PC-9 (cell line): Measurements from ENCODE around the gene RHCG. TPM values are rescaled to one million over a fixed set of nuclear protein-coding genes. Genes with fewer than 3 reads are reported as not detected.

Source experiments
- BruUV-seq: library from RNA; stranded (reverse); fragments of 400-500 nt; replicated peaks from 2 replicates; lab custom pipeline; 2021; lab: Mats Ljungman, UMichigan
- CTCF ChIA-PET: fragments of 300-600 bp; sonication (Branson Sonifier 250); formaldehyde crosslinking; loops from one replicate; lab custom pipeline; 2022; ENCODE audit warnings: antibody characterized with exemption; lab: Charles Lee
- POLR2A ChIA-PET: fragments of 300-600 bp; sonication (Branson Sonifier 250); formaldehyde crosslinking; loops from one replicate; lab custom pipeline; 2022; ENCODE audit warnings: antibody characterized with exemption; ENCODE audit not compliant: unreplicated experiment; lab: Charles Lee
- DNase-seq, 2 experiments: peaks; one replicate each; pipeline versions ENCODE4 v3.0.0 to v3.0.0-alpha.2; 2015 to 2022; ENCODE audit warnings: mixed read lengths in 1 of 2
- H2AFZ ChIP-seq: fragments of 200-600 bp; sonication (generic); 2 replicates; pipeline ENCODE4 v1.8.1; 2017; ENCODE audit warnings: antibody characterized with exemption
- H3F3A ChIP-seq: fragments of 200-600 bp; sonication (generic); 2 replicates; pipeline ENCODE4 v1.8.1; 2017; ENCODE audit warnings: antibody characterized with exemption, mild to moderate bottlenecking, low read depth; ENCODE audit not compliant: insufficient read depth
- H3K27ac ChIP-seq: fragments of 200-600 bp; sonication (generic); 2 replicates; pipeline ENCODE4 v1.6.1; 2016; ENCODE audit warnings: mixed run types
- H3K27me3 ChIP-seq: fragments of 200-600 bp; sonication (generic); 2 replicates; pipeline ENCODE4 v1.6.1; 2016; ENCODE audit warnings: low read depth, mixed run types; ENCODE audit not compliant: insufficient read depth
- H3K36me3 ChIP-seq: fragments of 200-600 bp; sonication (generic); 2 replicates; pipeline ENCODE4 v1.6.1; 2016; ENCODE audit warnings: low read depth, mixed run types
- H3K4me1 ChIP-seq: fragments of 200-600 bp; sonication (generic); replicated peaks from 2 replicates; pipeline ENCODE4 v1.6.1; 2016; ENCODE audit warnings: mixed run types; ENCODE audit not compliant: insufficient read depth
- H3K4me2 ChIP-seq: fragments of 200-600 bp; sonication (generic); 2 replicates; pipeline ENCODE4 v1.6.1; 2017; ENCODE audit warnings: mixed run types
- H3K4me3 ChIP-seq: fragments of 200-600 bp; sonication (generic); 2 replicates; pipeline ENCODE4 v1.6.1; 2016; ENCODE audit warnings: mixed run types
- H3K79me2 ChIP-seq: fragments of 200-600 bp; sonication (generic); 2 replicates; pipeline ENCODE4 v1.6.1; 2017; ENCODE audit warnings: low read depth, mixed run types
- H3K9me2 ChIP-seq: fragments of 200-600 bp; sonication (generic); 2 replicates; pipeline ENCODE4 v1.8.1; 2017; ENCODE audit warnings: mild to moderate bottlenecking; ENCODE audit not compliant: insufficient read depth
- H3K9me3 ChIP-seq: fragments of 200-600 bp; sonication (generic); 2 replicates; pipeline ENCODE4 v1.8.1; 2016; ENCODE audit warnings: low read depth; ENCODE audit not compliant: insufficient read depth
- H4K20me1 ChIP-seq: fragments of 200-600 bp; sonication (generic); 2 replicates; pipeline ENCODE4 v1.8.1; 2017; ENCODE audit not compliant: insufficient read depth
- CTCF ChIP-seq: fragments of 200-600 bp; sonication (generic); conservative IDR thresholded peaks from 2 replicates; pipeline ENCODE4 v1.6.1; 2017; ENCODE audit warnings: mixed run types, antibody characterized with exemption, mild to moderate bottlenecking, moderate library complexity
- EZH2 ChIP-seq: fragments of 200-600 bp; sonication (generic); IDR thresholded peaks from 2 replicates; pipeline ENCODE4 v1.8.0; 2017; ENCODE audit warnings: antibody characterized with exemption, low read depth
- intact Hi-C: fragments of 100-400 bp; cut with micrococcal nuclease; formaldehyde crosslinking; loops from one replicate; pipeline ENCODE4 v1.10.0; 2022; ENCODE audit not compliant: unreplicated experiment
- total RNA-seq: library from RNA; stranded (reverse); gene quantifications from 2 replicates; pipeline ENCODE4 v1.2.3, GENCODE V29; 2021

Gene RHCG
- total RNA-seq, 1 experiment from 2014 or later: 0.26 TPM

GRCh38 chr15:89521605-89522004 lies 25.2 kb upstream of the RHCG start:
- no peak overlapping the region for H3K4me3 ChIP-seq
- no peaks in the 10 kb centered on the region for H3K36me3 ChIP-seq
- H3F3A ChIP-seq: no peaks in the 10 kb centered on the region; the same call in 1 of the 2 replicates
- no peak overlapping the region for H2AFZ ChIP-seq
- H4K20me1 ChIP-seq: no peaks in the 10 kb centered on the region
- no peak overlapping the region for H3K27ac ChIP-seq
- H3K9me3 ChIP-seq: 0 out of 2 replicates have a peak, but pooled peaks cover 8% of the 10 kb centered on the region
- no peak overlapping the region for H3K4me2 ChIP-seq
- ChIA-PET CTCF (no interaction called here), POLR2A (interaction anchor here (0.7 kb wide), 1 partner anchor 24 kb away, joined by 3 read pairs; no protein-coding TSS in a partner anchor)
- DNase-seq: no peak
- intact Hi-C loops: no loop called here
- BruUV-seq: no TSS peak
- H3K79me2 ChIP-seq: no peaks in the 10 kb centered on the region
- TF ChIP-seq EZH2: no peak
- no peak for TF ChIP-seq CTCF
- no peaks in the 10 kb centered on the region for H3K27me3 ChIP-seq
- H3K9me2 ChIP-seq: no peaks in the 10 kb centered on the region; the same call in 1 of the 2 replicates
- no peaks in the 10 kb centered on the region for H3K4me1 ChIP-seq

- ChIA-PET POLR2A (no interaction called here), CTCF (interaction anchor here (1.1 kb wide), 1 partner anchor 60 kb away, joined by 4 read pairs; the partner anchor contains the start of gene TICRR)
- intact Hi-C loops: no loop called here
- no peak for DNase-seq
- no peaks in the 10 kb centered on the region for H3K27me3 ChIP-seq
- peaks cover 22% of the 10 kb centered on the region for H3K4me1 ChIP-seq
- peak overlapping the region; percentile 14; the same call in 1 of the 2 replicates for H2AFZ ChIP-seq
- no peaks in the 10 kb centered on the region for H3K79me2 ChIP-seq
- no peaks in the 10 kb centered on the region for H4K20me1 ChIP-seq
- peaks cover 20% of the 10 kb centered on the region for H3F3A ChIP-seq
- H3K4me3 ChIP-seq: no peak overlapping the region
- H3K9me2 ChIP-seq: no peaks in the 10 kb centered on the region
- H3K4me2 ChIP-seq: peak overlapping the region; percentile 42
- peak overlapping the region; percentile 94 for H3K27ac ChIP-seq
- TF ChIP-seq EZH2 (no peak), CTCF (no peak)
- H3K36me3 ChIP-seq: no peaks in the 10 kb centered on the region
- no TSS peak for BruUV-seq
- H3K9me3 ChIP-seq: no peaks in the 10 kb centered on the region
Observed at GRCh38 chr15:89515477-89515876, 19.1 kb upstream of the RHCG start.

GRCh38 chr15:89514596-89515406 lies 18.4 kb upstream of the RHCG start:
- Histone ChIP-seq H3F3A (peaks cover 20% of the 10 kb centered on the region), H4K20me1 (no peaks in the 10 kb centered on the region), H3K27ac (peak overlapping the region; percentile 94), H3K27me3 (no peaks in the 10 kb centered on the region), H2AFZ (peak overlapping the region; percentile 14; the same call in 1 of the 2 replicates), H3K4me3 (no peak overlapping the region), H3K36me3 (no peaks in the 10 kb centered on the region), H3K4me1 (peaks cover 22% of the 10 kb centered on the region), H3K4me2 (peak overlapping the region; percentile 49), H3K9me2 (no peaks in the 10 kb centered on the region), H3K9me3 (no peaks in the 10 kb centered on the region), H3K79me2 (no peaks in the 10 kb centered on the region)
- peak; percentile 56 to 98 for DNase-seq
- no TSS peak for BruUV-seq
- no peak for TF ChIP-seq EZH2
- TF ChIP-seq CTCF: no peak
- intact Hi-C loops: no loop called here
- POLR2A ChIA-PET: interaction anchor here (0.7 kb wide), 1 partner anchor 70 kb away, joined by 4 read pairs; no protein-coding TSS in a partner anchor
- CTCF ChIA-PET: interaction anchor here (1.1 kb wide), 1 partner anchor 60 kb away, joined by 4 read pairs; the partner anchor contains the start of gene TICRR
